Neutrophil (primary cell): ENCODE results near the gene NR0B2.

ENCODE experiments used
- H3K27ac ChIP-seq: fragments of 200-600 bp; sonication (generic); 2 replicates; pipeline ENCODE4 v1.5.1; 2016; ENCODE audit warnings: mild to moderate bottlenecking, moderate library complexity
- H3K27me3 ChIP-seq: fragments of 200-600 bp; sonication (generic); 2 replicates; pipeline ENCODE4 v1.6.0; 2016; ENCODE audit warnings: mild to moderate bottlenecking
- H3K36me3 ChIP-seq: fragments of 200-600 bp; sonication (generic); 2 replicates; pipeline ENCODE4 v1.5.1; 2017
- H3K4me1 ChIP-seq, 2 experiments: fragments of 200-600 bp in 1 of 2; sonication (generic) in 1 of 2; 1 replicate in 1 of 2; 2 replicates in 1 of 2; pipeline versions ENCODE4 v1.5.1 to v1.6.1; 2013 to 2016; ENCODE audit warnings: low read depth in 1 of 2, low read length in 1 of 2, mild to moderate bottlenecking in 1 of 2, moderate library complexity in 1 of 2; ENCODE audit not compliant: control insufficient read depth in 1 of 2, insufficient read depth in 1 of 2
- H3K4me3 ChIP-seq, 2 experiments: fragments of 200-600 bp in 1 of 2; sonication (generic) in 1 of 2; 1 replicate in 1 of 2; 2 replicates in 1 of 2; pipeline ENCODE4 v1.5.1; 2013 to 2016; ENCODE audit warnings: low read depth in 1 of 2, low read length in 1 of 2, mild to moderate bottlenecking in 1 of 2, moderate library complexity in 1 of 2
- H3K9me3 ChIP-seq: fragments of 200-600 bp; sonication (generic); 2 replicates; pipeline ENCODE4 v1.5.1; 2016
- CTCF ChIP-seq: fragments of 200-600 bp; sonication (generic); IDR thresholded peaks from 2 replicates; pipeline ENCODE4 v1.5.1; 2016; ENCODE audit warnings: antibody characterized with exemption

The NR0B2 gene

GRCh38 chr1:26945138-26945537 lies 31.4 kb upstream of the NR0B2 start:
- Histone ChIP-seq H3K27me3 (no peaks in the 10 kb centered on the region), H3K36me3 (peaks cover 61% of the 10 kb centered on the region), H3K4me1 (no peaks in the 10 kb centered on the region), H3K9me3 (no peaks in the 10 kb centered on the region), H3K4me3 (no peak overlapping the region), H3K27ac (no peak overlapping the region)
- TF ChIP-seq CTCF, result no peak

- Histone ChIP-seq H3K27ac (no peak overlapping the region), H3K9me3 (no peaks in the 10 kb centered on the region), H3K27me3 (no peaks in the 10 kb centered on the region), H3K4me3 (no peak overlapping the region), H3K4me1 (no peaks in the 10 kb centered on the region), H3K36me3 (peaks cover 67% of the 10 kb centered on the region)
- no peak for TF ChIP-seq CTCF
Measured at GRCh38 chr1:26942656-26943055, 28.9 kb upstream of the NR0B2 start.

GRCh38 chr1:26941311-26941710 lies 27.5 kb upstream of the NR0B2 start:
- Histone ChIP-seq H3K27ac (no peak overlapping the region), H3K27me3 (no peaks in the 10 kb centered on the region), H3K9me3 (no peaks in the 10 kb centered on the region), H3K36me3 (peaks cover 63% of the 10 kb centered on the region), H3K4me1 (no peaks in the 10 kb centered on the region), H3K4me3 (no peak overlapping the region)
- no peak for TF ChIP-seq CTCF

GRCh38 chr1:26938659-26939025 lies 24.9 kb upstream of the NR0B2 start:
- Histone ChIP-seq H3K9me3 (no peaks in the 10 kb centered on the region), H3K27me3 (no peaks in the 10 kb centered on the region), H3K36me3 (peaks cover 39% of the 10 kb centered on the region), H3K27ac (no peak overlapping the region), H3K4me3 (no peak overlapping the region), H3K4me1 (no peaks in the 10 kb centered on the region)
- TF ChIP-seq CTCF, result no peak

GRCh38 chr1:26938004-26938658 lies 24.4 kb upstream of the NR0B2 start:
- no peak overlapping the region for H3K4me3 ChIP-seq
- peaks cover 34% of the 10 kb centered on the region for H3K36me3 ChIP-seq
- TF ChIP-seq CTCF, result no peak
- H3K27ac ChIP-seq, result no peak overlapping the region
- H3K9me3 ChIP-seq, result no peaks in the 10 kb centered on the region
- no peaks in the 10 kb centered on the region for H3K4me1 ChIP-seq
- H3K27me3 ChIP-seq, result no peaks in the 10 kb centered on the region

- Histone ChIP-seq H3K4me3 (no peak overlapping the region), H3K9me3 (no peaks in the 10 kb centered on the region), H3K36me3 (peaks cover 21% of the 10 kb centered on the region), H3K27me3 (no peaks in the 10 kb centered on the region), H3K27ac (no peak overlapping the region), H3K4me1 (no peaks in the 10 kb centered on the region)
- TF ChIP-seq CTCF, result no peak
Measured at GRCh38 chr1:26936823-26937222, 23.0 kb upstream of the NR0B2 start.
